SK-N-SH treated with all-trans-retinoic acid at 6 μM for 48 hours (cell line): ENCODE data around the gene ANP32A.

Experiments used
- ARNTL ChIP-seq: fragments of 450-650 bp; formaldehyde crosslinking; IDR thresholded peaks from 2 replicates; pipeline ENCODE4 v1.5.0; 2020; ENCODE audit warnings: low read depth, mild to moderate bottlenecking, moderate library complexity, borderline replicate concordance
- ISL1 ChIP-seq: fragments of 250-450 bp; sonication (Bioruptor Pico); IDR thresholded peaks from 2 replicates; pipeline ENCODE4 v2.1.2; 2022; ENCODE audit warnings: mild to moderate bottlenecking, moderate library complexity
- OSR1 ChIP-seq: fragments of 250-450 bp; sonication (Bioruptor Pico); IDR thresholded peaks from 2 replicates; pipeline ENCODE4 v1.8.0; 2022; ENCODE audit warnings: moderate library complexity, mild to moderate bottlenecking, inconsistent platforms
- PATZ1 ChIP-seq: fragments of 250-450 bp; sonication (Bioruptor Pico); IDR thresholded peaks from 2 replicates; pipeline ENCODE4 v1.8.0; 2020; ENCODE audit warnings: mild to moderate bottlenecking, moderate library complexity, borderline replicate concordance
- ZNF565 ChIP-seq: fragments of 450-650 bp; formaldehyde crosslinking; conservative IDR thresholded peaks from 2 replicates; pipeline ENCODE4 v1.5.0; 2020; ENCODE audit warnings: low read depth, mild to moderate bottlenecking, moderate library complexity

GRCh38 chr15:68814596-68814995 lies 6.1 kb downstream of the ANP32A start:
- TF ChIP-seq PATZ1 (CRISPR knock-in tag): no peak
- TF ChIP-seq ZNF565 (CRISPR knock-in tag): no peak
- no peak for TF ChIP-seq ARNTL (CRISPR knock-in tag)
- TF ChIP-seq ISL1 (CRISPR knock-in tag): no peak
- TF ChIP-seq OSR1 (CRISPR knock-in tag): no peak
